Stimulated activated CD4-positive, alpha-beta T cell treated with anti-CD3 and anti-CD28 coated beads, Interleukin-15, amount 100 ng/mL, for 24 hours (primary cell): ENCODE measurements around the gene ANK3.

Experiments used
- DNase-seq: peaks from one replicate; pipeline ENCODE4 v3.0.0-alpha.2; 2020

The ANK3 gene

GRCh38 chr10:60208676-60209269 lies 180.9 kb downstream of the ANK3 start:
- DNase-seq, result no peak

- no peak for DNase-seq
Measured at GRCh38 chr10:60207894-60208293, 181.8 kb downstream of the ANK3 start.

DNA sequence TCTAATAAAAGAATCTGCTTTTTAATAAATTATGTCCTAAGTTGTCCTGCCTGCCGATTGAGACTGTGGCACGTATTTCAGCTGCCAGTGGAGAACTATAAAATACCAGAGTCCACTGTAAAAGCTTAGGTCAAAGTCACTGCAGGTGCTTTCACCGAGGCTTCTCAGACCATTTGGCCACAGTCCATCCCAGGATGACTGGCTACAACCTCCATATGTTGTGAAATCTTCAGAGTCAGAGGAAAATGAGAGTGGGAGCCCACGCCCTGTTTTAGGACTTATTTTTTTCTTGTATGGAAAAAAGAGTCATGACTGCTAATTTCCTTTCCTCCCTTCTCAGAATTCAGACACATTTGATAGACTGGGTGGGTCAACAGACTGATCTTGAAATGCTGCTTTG lies 182.9 kb downstream of the ANK3 start:
- DNase-seq, result no peak

GRCh38 chr10:60205741-60206140 lies 183.9 kb downstream of the ANK3 start:
- DNase-seq, result no peak

DNA sequence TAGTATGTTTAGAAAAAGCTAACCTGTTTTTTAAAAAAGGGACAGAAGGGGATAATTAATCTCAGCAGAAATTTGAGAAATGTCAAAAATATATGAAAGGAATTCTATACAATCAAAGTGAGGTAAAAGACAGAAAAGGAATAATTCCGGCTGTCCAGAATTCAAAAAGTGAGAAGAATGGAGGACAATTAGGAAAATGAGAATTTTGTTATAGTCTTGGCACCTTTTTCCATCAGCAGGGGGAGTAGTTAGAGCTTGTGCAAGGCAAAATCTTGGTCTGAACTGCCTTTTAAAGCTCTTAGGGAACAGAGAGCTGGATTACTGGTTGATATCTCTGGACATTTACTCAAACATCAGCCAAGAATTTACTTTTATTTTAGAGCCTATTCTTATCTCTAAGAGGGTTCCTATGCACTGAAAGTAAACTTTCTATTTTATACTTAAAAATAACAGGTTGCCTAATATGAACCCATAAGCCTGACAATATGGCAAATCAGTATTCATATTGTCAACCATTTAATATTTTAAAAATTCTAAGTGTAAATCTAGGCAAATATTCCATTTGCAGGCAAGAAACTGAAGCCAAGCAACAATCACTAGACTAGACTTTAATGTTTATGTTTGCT lies 185.6 kb downstream of the ANK3 start:
- no peak for DNase-seq

- no peak for DNase-seq
Measured at GRCh38 chr10:60200682-60201053, 189.0 kb downstream of the ANK3 start.

DNA sequence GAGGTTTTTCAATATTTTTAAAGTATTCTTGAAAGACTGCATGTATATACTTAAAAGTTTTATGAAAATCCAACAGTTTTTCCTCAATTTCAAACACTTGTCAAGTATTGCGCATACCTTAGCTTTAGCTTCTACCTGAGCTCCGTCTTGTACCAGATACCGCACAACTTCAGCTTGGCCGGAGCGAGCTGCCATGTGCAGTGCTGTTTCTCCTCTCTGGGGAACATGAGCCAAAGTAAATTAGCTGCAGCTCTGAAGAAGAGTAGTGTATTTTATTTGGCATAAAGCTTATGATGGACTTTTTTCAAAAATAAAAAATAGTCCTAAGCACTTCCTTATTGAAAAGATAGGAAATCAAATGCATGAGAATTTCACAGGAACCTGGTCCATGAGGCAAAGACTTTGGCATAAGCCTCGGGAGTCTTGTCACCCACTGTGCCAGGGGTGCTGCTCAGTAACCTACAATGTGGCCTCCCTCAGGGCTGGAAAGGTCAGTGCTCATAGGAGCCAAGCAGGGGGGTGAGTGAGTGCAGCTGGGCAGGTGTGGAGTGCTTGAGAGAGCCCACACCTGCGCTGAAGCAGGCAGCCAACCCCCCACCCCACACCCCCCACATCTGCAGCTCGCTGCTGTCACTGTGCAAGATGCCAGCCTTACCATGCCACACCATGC lies 189.5 kb downstream of the ANK3 start:
- no peak for DNase-seq

GRCh38 chr10:60197206-60197605 lies 192.5 kb downstream of the ANK3 start:
- no peak for DNase-seq

DNA sequence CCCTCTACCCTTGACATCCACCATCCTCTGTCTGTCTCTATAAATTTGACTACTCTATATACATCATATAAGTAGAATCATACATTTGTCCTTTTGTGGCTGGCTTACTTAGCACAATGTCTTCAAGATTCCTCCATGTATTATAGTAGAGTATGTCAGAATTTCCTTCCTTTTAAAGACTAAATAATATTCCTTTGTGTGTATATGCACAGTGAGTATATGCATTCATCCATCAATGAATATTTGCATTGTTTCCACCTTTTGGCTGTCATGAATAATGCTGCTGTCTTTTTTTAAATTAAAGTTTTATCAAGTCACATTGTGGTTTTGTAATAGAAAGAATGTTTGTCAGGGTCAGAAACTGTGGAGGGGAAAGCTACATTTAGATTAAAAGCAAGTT lies 195.3 kb downstream of the ANK3 start:
- no peak for DNase-seq

- no peak for DNase-seq
Measured at GRCh38 chr10:60192946-60193345, 196.7 kb downstream of the ANK3 start.

DNA sequence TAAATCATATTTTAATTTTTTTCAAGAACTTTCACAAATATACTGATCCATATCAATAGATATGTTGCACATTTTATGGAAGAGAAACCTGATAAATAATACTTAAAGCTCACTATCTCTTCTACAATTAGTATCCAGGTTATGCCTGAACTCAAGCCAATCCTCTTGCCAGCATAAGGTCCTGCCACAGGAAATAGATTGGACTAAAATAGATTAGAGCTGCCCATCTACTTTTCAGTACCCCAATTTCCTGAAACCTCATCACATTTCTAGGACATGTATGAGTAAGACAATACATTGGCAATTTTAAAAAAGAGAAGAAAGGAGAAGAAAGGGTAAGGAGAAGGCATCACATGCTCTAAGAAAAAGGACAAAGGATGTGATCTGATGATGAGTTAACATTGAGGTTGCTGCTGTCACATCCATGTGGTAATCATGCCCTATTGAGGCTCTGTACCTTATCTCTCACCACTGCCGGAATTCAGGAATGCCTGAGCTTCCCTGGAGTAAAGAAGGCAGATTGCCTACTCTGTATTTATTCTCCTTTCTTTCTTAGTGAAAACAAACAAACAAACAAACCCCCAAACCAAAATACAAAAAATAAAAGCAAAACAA lies 199.7 kb downstream of the ANK3 start:
- no peak for DNase-seq

- DNase-seq, result no peak
Measured at GRCh38 chr10:60188548-60188947, 201.1 kb downstream of the ANK3 start.

- DNase-seq, result no peak
Measured at GRCh38 chr10:60187691-60188090, 202.0 kb downstream of the ANK3 start.

DNA sequence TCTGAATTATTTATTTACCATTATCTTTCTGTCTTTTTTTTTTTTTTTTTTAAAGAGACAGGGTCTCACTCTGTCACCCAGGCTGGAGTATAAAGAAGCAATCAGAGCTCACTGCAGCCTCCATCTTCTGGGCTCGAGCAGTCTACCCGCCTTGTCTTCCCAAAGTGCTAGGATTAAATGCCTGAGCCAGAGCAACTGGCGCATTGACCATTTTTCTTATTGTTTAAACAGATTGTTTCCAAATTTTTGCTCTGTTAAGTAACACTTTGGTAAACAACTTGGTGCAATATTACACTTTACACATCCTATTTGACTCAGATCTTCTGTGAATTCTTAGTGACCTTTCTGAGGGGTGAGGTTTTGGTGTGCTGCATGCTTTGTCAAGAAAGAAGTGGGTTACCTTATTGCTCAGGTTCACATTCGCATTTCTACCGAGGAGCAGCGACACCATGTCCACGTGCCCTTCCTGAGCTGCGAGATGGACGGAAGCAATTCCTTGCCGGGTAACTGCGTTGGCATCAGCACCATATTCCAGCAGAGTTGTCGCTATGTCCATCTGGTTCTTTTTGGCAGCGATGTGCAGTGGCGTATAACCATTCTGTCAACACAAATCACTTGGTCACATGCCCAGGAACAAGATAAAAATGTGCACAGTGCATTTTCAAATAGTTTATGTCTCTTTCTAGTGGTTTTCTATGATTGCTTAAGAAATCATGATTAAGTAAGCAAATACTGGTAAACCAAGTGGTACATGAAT lies 203.2 kb downstream of the ANK3 start:
- DNase-seq, result no peak

DNA sequence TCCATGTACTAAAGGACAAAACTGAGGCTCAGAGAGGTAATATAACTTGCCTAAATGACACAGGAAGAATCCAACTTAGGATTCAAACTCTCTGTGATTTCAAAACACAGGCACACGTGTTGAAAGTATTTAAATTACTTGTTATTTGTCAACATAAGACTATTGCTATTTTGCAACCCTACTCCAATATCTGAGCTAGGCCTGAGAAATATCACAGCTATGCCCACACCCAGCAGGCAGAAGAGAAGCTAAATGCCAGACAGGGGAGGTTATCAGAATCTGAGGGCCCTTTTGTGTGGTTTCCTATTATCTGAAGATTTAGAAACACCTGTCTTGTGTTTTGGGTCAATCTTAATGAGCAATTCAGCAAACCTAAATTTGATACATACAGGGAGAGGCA lies 204.3 kb downstream of the ANK3 start:
- no peak for DNase-seq

GRCh38 chr10:60182691-60183090 lies 207.0 kb downstream of the ANK3 start:
- no peak for DNase-seq

- DNase-seq, result no peak
Measured at GRCh38 chr10:60176925-60177324, 212.8 kb downstream of the ANK3 start.

- DNase-seq, result no peak
Measured at GRCh38 chr10:60175441-60175971, 214.2 kb downstream of the ANK3 start.

DNA sequence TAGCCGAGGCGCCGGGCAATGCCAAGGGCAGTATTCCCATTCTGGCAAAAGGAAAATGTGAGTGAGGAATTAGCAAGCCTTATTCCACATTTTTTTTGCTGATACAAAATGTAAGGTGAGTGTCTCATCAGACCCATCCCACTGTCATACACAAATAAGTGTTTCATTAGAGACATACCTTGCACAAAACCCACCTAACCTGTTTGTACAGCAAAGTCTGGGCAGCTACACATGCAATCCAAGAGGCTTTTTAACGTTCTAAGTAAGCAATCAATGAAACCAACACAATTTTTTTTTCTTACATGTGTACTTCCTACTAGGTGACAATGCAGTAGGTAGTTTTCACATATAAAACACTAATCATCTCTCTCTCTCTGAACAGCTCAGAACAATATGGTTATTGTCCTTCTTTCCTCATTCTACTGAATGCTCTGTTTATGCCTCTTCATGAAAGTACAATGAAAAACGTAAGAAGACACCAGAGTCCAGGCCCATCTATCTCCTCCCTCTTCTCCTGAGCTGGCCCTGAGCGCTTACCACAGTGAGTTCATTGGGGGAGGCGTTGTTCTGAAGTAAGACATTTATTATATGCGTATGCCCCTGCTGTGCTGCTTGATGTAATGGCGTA lies 217.2 kb downstream of the ANK3 start:
- DNase-seq, result no peak

DNA sequence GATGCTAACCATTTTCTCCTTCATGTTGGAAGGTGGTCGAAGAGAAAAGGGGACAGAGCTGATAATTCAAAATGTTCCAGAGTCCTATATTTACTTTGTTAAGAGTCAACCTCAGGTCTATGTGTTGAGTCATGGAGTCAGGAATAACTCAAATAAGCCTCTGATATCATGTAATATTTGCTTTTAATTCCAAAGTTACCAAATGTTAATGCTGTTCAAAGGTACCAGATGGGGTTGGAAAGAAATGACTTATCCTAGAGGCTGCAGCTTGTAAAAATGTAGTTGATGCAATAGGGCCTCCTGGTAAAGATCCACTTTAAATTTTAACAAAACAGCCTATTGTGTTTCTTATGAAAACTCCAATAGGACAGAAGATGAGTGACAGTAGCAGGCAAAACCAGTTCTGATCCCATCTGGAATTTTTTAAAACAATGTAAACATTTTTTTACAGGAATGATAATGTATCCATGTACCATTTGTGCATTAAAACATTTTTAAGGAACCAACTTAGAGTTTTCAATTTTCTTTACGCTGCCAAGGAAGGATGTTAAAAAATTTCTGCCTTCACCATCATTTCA lies 218.2 kb downstream of the ANK3 start:
- DNase-seq, result no peak

DNA sequence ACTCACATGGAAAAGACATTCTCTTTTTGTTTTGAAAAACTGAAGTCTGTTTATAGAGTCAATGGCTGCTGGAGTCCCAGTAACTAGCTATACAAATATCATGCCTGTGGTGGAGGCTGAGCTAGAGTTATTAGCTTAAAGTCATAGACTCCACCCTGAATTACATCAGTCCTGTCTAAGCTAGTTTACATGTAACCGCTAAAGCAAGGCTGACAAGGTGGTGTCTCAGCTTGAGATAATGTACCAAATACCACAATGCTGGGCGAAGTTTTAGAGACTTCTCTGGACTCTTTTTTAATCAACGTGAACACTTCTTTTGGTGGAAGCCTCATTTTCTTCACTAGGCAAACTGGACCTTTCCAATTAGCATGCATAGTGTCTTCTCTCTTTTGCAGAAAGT lies 219.4 kb downstream of the ANK3 start:
- DNase-seq, result no peak

- DNase-seq, result no peak
Measured at GRCh38 chr10:60169111-60169510, 220.6 kb downstream of the ANK3 start.
